ENCODE data around the gene GNGT1. TPM values are rescaled to one million over a fixed set of nuclear protein-coding genes. Genes with fewer than 3 reads are reported as not detected.

Gene GNGT1
- not detected for polyA plus RNA-seq (2013, experiment 1 of 2)
- polyA plus RNA-seq (2013, experiment 2 of 2), result 0.07 TPM

- no peak for DNase-seq
- no peak within 1 kb of the TSS for H2AK5ac ChIP-seq (ENCODE audit: low read length)
- H3K56ac ChIP-seq (ENCODE audit: low read length), result no peak within 1 kb of the TSS
- no peak within 1 kb of the TSS for H4K8ac ChIP-seq (ENCODE audit: low read depth, low read length)
- no peak within 1 kb of the TSS for H2BK15ac ChIP-seq (replicated peaks; ENCODE audit: low read depth)
- no peak within 1 kb of the TSS for H2BK5ac ChIP-seq (ENCODE audit: low read length)
- no peaks in the 10 kb centered on the region for H3K4me1 ChIP-seq (ENCODE audit: control insufficient read depth, low read depth, low read length)
- H3K79me2 ChIP-seq (ENCODE audit: control insufficient read depth, insufficient read depth, low read length), result no peaks in the 10 kb centered on the region
- WGBS (ENCODE audit: extremely low coverage, insufficient coverage, low lambda C conversion rate), result no CpG with 5 or more reads among the region's 3 CpGs
- no peaks in the 10 kb centered on the region for H3K79me1 ChIP-seq (ENCODE audit: low read length)
- H3K27ac ChIP-seq (ENCODE audit: low read depth, low read length), result no peak within 1 kb of the TSS
- no peaks in the 10 kb centered on the region for H3K27me3 ChIP-seq (ENCODE audit: insufficient read depth, low read length, poor library complexity)
- H3K23ac ChIP-seq (ENCODE audit: low read length), result no peak within 1 kb of the TSS
- no peak within 1 kb of the TSS for H3K4ac ChIP-seq (ENCODE audit: low read depth, low read length)
- no peak within 1 kb of the TSS for H4K5ac ChIP-seq (ENCODE audit: low read length)
- H3K4me3 ChIP-seq (ENCODE audit: low read length), result no peak within 1 kb of the TSS
- no peak within 1 kb of the TSS for H2BK120ac ChIP-seq (ENCODE audit: low read depth, low read length)
- no peaks in the 10 kb centered on the region for H3K36me3 ChIP-seq (ENCODE audit: control insufficient read depth, insufficient read depth, low read length)
- no peak within 1 kb of the TSS for H3K4me2 ChIP-seq (ENCODE audit: low read length)
- H3K18ac ChIP-seq (ENCODE audit: low read length), result no peak within 1 kb of the TSS
- no peak within 1 kb of the TSS for H3K9ac ChIP-seq (ENCODE audit: low read length)
These were observed at the start of gene GNGT1 for GRCh38 chr7:93906267-93906666. GNGT1 (plus strand) TSS chr7:93906567; CDS start chr7:93906747, 180 bp downstream.

DNA sequence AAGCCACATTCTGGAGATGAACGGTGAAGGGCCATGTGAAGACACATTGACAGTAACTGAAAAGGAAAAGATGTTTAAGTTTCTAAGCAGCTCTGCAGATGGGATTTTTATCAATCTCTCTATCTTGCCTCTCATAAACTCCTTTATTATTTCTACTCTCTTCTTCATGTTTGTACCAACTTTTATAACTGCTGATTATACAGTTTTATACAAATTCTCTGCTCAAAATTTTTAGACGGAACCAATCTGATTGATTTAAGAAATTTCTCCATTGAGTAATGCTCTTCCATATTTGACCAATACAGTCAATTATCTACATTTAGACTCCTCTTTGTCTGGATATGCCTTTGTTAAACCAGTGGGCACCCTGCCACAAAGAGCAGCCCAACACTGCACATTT lies 47.5 kb upstream of the GNGT1 start:
- Histone ChIP-seq H3K79me1 (ENCODE audit: low read length) (no peaks in the 10 kb centered on the region), H2BK15ac (replicated peaks; ENCODE audit: low read depth) (no peak overlapping the region), H3K4me2 (ENCODE audit: low read length) (no peak overlapping the region), H4K8ac (ENCODE audit: low read depth, low read length) (no peak overlapping the region), H3K27ac (ENCODE audit: low read depth, low read length) (no peak overlapping the region), H3K4ac (ENCODE audit: low read depth, low read length) (no peak overlapping the region), H3K9ac (ENCODE audit: low read length) (no peak overlapping the region), H3K79me2 (ENCODE audit: control insufficient read depth, insufficient read depth, low read length) (no peaks in the 10 kb centered on the region), H3K36me3 (ENCODE audit: control insufficient read depth, insufficient read depth, low read length) (no peaks in the 10 kb centered on the region), H3K18ac (ENCODE audit: low read length) (no peak overlapping the region), H2BK5ac (ENCODE audit: low read length) (no peak overlapping the region), H3K27me3 (ENCODE audit: insufficient read depth, low read length, poor library complexity) (no peaks in the 10 kb centered on the region), H2BK120ac (ENCODE audit: low read depth, low read length) (no peak overlapping the region), H3K4me1 (ENCODE audit: control insufficient read depth, low read depth, low read length) (no peaks in the 10 kb centered on the region), H3K56ac (ENCODE audit: low read length) (no peak overlapping the region), H3K23ac (ENCODE audit: low read length) (no peak overlapping the region), H2AK5ac (ENCODE audit: low read length) (no peak overlapping the region), H3K4me3 (ENCODE audit: low read length) (no peak overlapping the region), H4K5ac (ENCODE audit: low read length) (no peak overlapping the region)
- no CpG with 5 or more reads among the region's 2 CpGs for WGBS (ENCODE audit: extremely low coverage, insufficient coverage, low lambda C conversion rate)
- no peak for DNase-seq

GRCh38 chr7:93860261-93860660 lies 46.1 kb upstream of the GNGT1 start:
- Histone ChIP-seq H2BK5ac (ENCODE audit: low read length) (no peak overlapping the region), H3K27me3 (ENCODE audit: insufficient read depth, low read length, poor library complexity) (no peaks in the 10 kb centered on the region), H3K79me1 (ENCODE audit: low read length) (no peaks in the 10 kb centered on the region), H3K18ac (ENCODE audit: low read length) (no peak overlapping the region), H3K4ac (ENCODE audit: low read depth, low read length) (no peak overlapping the region), H3K4me1 (ENCODE audit: control insufficient read depth, low read depth, low read length) (no peaks in the 10 kb centered on the region), H4K5ac (ENCODE audit: low read length) (no peak overlapping the region), H3K23ac (ENCODE audit: low read length) (no peak overlapping the region), H3K27ac (ENCODE audit: low read depth, low read length) (no peak overlapping the region), H4K8ac (ENCODE audit: low read depth, low read length) (no peak overlapping the region), H3K36me3 (ENCODE audit: control insufficient read depth, insufficient read depth, low read length) (no peaks in the 10 kb centered on the region), H3K56ac (ENCODE audit: low read length) (no peak overlapping the region), H2BK120ac (ENCODE audit: low read depth, low read length) (no peak overlapping the region), H2AK5ac (ENCODE audit: low read length) (no peak overlapping the region), H3K9ac (ENCODE audit: low read length) (no peak overlapping the region), H3K4me3 (ENCODE audit: low read length) (no peak overlapping the region), H2BK15ac (replicated peaks; ENCODE audit: low read depth) (no peak overlapping the region), H3K4me2 (ENCODE audit: low read length) (no peak overlapping the region), H3K79me2 (ENCODE audit: control insufficient read depth, insufficient read depth, low read length) (no peaks in the 10 kb centered on the region)
- no peak for DNase-seq
- WGBS (ENCODE audit: extremely low coverage, insufficient coverage, low lambda C conversion rate), result no CpG with 5 or more reads among the region's 1 CpG

- Histone ChIP-seq H3K27me3 (ENCODE audit: insufficient read depth, low read length, poor library complexity) (no peaks in the 10 kb centered on the region), H2BK15ac (replicated peaks; ENCODE audit: low read depth) (no peak overlapping the region), H3K4me1 (ENCODE audit: control insufficient read depth, low read depth, low read length) (no peaks in the 10 kb centered on the region), H3K27ac (ENCODE audit: low read depth, low read length) (no peak overlapping the region), H4K5ac (ENCODE audit: low read length) (no peak overlapping the region), H4K8ac (ENCODE audit: low read depth, low read length) (no peak overlapping the region), H3K9ac (ENCODE audit: low read length) (no peak overlapping the region), H3K18ac (ENCODE audit: low read length) (no peak overlapping the region), H2BK5ac (ENCODE audit: low read length) (no peak overlapping the region), H3K4me2 (ENCODE audit: low read length) (no peak overlapping the region), H3K36me3 (ENCODE audit: control insufficient read depth, insufficient read depth, low read length) (no peaks in the 10 kb centered on the region), H3K79me1 (ENCODE audit: low read length) (no peaks in the 10 kb centered on the region), H3K79me2 (ENCODE audit: control insufficient read depth, insufficient read depth, low read length) (no peaks in the 10 kb centered on the region), H3K23ac (ENCODE audit: low read length) (no peak overlapping the region), H3K4me3 (ENCODE audit: low read length) (no peak overlapping the region), H2BK120ac (ENCODE audit: low read depth, low read length) (no peak overlapping the region), H2AK5ac (ENCODE audit: low read length) (no peak overlapping the region), H3K56ac (ENCODE audit: low read length) (no peak overlapping the region), H3K4ac (ENCODE audit: low read depth, low read length) (no peak overlapping the region)
- no CpG with 5 or more reads among the region's 4 CpGs for WGBS (ENCODE audit: extremely low coverage, insufficient coverage, low lambda C conversion rate)
- DNase-seq, result no peak
These were observed 44.9 kb upstream of the GNGT1 start for GRCh38 chr7:93861325-93861949.

GRCh38 chr7:93862651-93863050 lies 43.7 kb upstream of the GNGT1 start:
- Histone ChIP-seq H3K79me2 (ENCODE audit: control insufficient read depth, insufficient read depth, low read length) (no peaks in the 10 kb centered on the region), H3K23ac (ENCODE audit: low read length) (no peak overlapping the region), H3K18ac (ENCODE audit: low read length) (no peak overlapping the region), H3K4me3 (ENCODE audit: low read length) (no peak overlapping the region), H4K8ac (ENCODE audit: low read depth, low read length) (no peak overlapping the region), H2BK120ac (ENCODE audit: low read depth, low read length) (no peak overlapping the region), H3K4ac (ENCODE audit: low read depth, low read length) (no peak overlapping the region), H4K5ac (ENCODE audit: low read length) (no peak overlapping the region), H3K27me3 (ENCODE audit: insufficient read depth, low read length, poor library complexity) (no peaks in the 10 kb centered on the region), H3K4me1 (ENCODE audit: control insufficient read depth, low read depth, low read length) (no peaks in the 10 kb centered on the region), H3K9ac (ENCODE audit: low read length) (no peak overlapping the region), H3K27ac (ENCODE audit: low read depth, low read length) (no peak overlapping the region), H2BK5ac (ENCODE audit: low read length) (no peak overlapping the region), H3K56ac (ENCODE audit: low read length) (no peak overlapping the region), H3K79me1 (ENCODE audit: low read length) (no peaks in the 10 kb centered on the region), H2BK15ac (replicated peaks; ENCODE audit: low read depth) (no peak overlapping the region), H2AK5ac (ENCODE audit: low read length) (no peak overlapping the region), H3K4me2 (ENCODE audit: low read length) (no peak overlapping the region), H3K36me3 (ENCODE audit: control insufficient read depth, insufficient read depth, low read length) (no peaks in the 10 kb centered on the region)
- no peak for DNase-seq
- no CpG with 5 or more reads among the region's 2 CpGs for WGBS (ENCODE audit: extremely low coverage, insufficient coverage, low lambda C conversion rate)

DNA sequence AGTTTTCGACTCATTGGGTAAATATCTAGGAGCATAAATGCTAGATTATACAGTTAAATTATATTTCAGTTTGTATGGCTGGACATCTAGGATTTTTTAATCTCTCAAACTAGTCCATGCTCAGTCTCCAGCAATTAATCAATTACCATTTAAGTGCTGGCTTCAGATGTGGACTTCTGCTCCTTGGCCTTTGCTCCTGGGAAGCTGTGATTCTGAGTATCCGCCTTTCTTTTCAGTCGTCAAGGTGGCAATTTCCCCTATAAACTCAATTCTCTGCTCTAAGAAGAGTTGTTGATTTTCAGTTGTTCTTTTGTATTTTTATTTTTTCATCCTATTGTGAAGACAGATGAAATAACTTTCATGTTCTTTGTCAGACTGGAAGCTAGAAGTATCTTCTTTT lies 39.5 kb upstream of the GNGT1 start:
- Histone ChIP-seq H3K4me2 (ENCODE audit: low read length) (no peak overlapping the region), H3K4me3 (ENCODE audit: low read length) (no peak overlapping the region), H2AK5ac (ENCODE audit: low read length) (no peak overlapping the region), H3K36me3 (ENCODE audit: control insufficient read depth, insufficient read depth, low read length) (no peaks in the 10 kb centered on the region), H3K79me2 (ENCODE audit: control insufficient read depth, insufficient read depth, low read length) (no peaks in the 10 kb centered on the region), H3K18ac (ENCODE audit: low read length) (no peak overlapping the region), H4K5ac (ENCODE audit: low read length) (no peak overlapping the region), H3K4ac (ENCODE audit: low read depth, low read length) (no peak overlapping the region), H2BK5ac (ENCODE audit: low read length) (no peak overlapping the region), H3K27me3 (ENCODE audit: insufficient read depth, low read length, poor library complexity) (no peaks in the 10 kb centered on the region), H4K8ac (ENCODE audit: low read depth, low read length) (no peak overlapping the region), H3K23ac (ENCODE audit: low read length) (no peak overlapping the region), H3K56ac (ENCODE audit: low read length) (no peak overlapping the region), H2BK120ac (ENCODE audit: low read depth, low read length) (no peak overlapping the region), H3K9ac (ENCODE audit: low read length) (no peak overlapping the region), H3K27ac (ENCODE audit: low read depth, low read length) (no peak overlapping the region), H3K4me1 (ENCODE audit: control insufficient read depth, low read depth, low read length) (no peaks in the 10 kb centered on the region), H2BK15ac (replicated peaks; ENCODE audit: low read depth) (no peak overlapping the region), H3K79me1 (ENCODE audit: low read length) (no peaks in the 10 kb centered on the region)
- WGBS (ENCODE audit: extremely low coverage, insufficient coverage, low lambda C conversion rate), result no CpG with 5 or more reads among the region's 3 CpGs
- DNase-seq, result no peak

Measured in mesendoderm (in vitro differentiated cells).